OCI-LY7 (cell line): ENCODE data around the gene ADSS1. TPM values are rescaled to one million over a fixed set of nuclear protein-coding genes. Genes with fewer than 3 reads are reported as not detected.

Experiments used
- BruUV-seq: library from RNA; stranded (reverse); fragments of 400-500 nt; replicated peaks from 2 replicates; lab custom pipeline; 2021; lab: Mats Ljungman, UMichigan
- CTCF ChIA-PET: fragments of 300-600 bp; sonication (Branson Sonifier 250); formaldehyde crosslinking; loops from one replicate; lab custom pipeline; 2022; ENCODE audit warnings: antibody characterized with exemption; ENCODE audit not compliant: unreplicated experiment; lab: Charles Lee
- POLR2A ChIA-PET: fragments of 300-600 bp; sonication (Branson Sonifier 250); formaldehyde crosslinking; loops from one replicate; lab custom pipeline; 2022; ENCODE audit warnings: antibody characterized with exemption; lab: Charles Lee
- DNase-seq: peaks from one replicate; pipeline ENCODE4 v3.0.0-alpha.2; 2015; ENCODE audit warnings: low spot score
- H2AFZ ChIP-seq: fragments of 200-600 bp; sonication (generic), shearing (Covaris generic); 2 replicates; pipeline ENCODE4 v1.6.1; 2014; ENCODE audit warnings: mild to moderate bottlenecking, antibody characterized with exemption, low read length, moderate library complexity
- H3K27ac ChIP-seq: fragments of 200-600 bp; sonication (generic); 2 replicates; pipeline ENCODE4 v1.5.1; 2014; ENCODE audit warnings: mixed run types, low read depth, mild to moderate bottlenecking, moderate library complexity, low read length, inconsistent platforms; ENCODE audit not compliant: poor library complexity, severe bottlenecking
- H3K36me3 ChIP-seq: fragments of 200-600 bp; sonication (generic); 2 replicates; pipeline ENCODE4 v1.6.1; 2014; ENCODE audit warnings: mild to moderate bottlenecking, antibody characterized with exemption, low read length, moderate library complexity, mixed read lengths; ENCODE audit not compliant: insufficient read depth
- H3K4me1 ChIP-seq: fragments of 200-600 bp; sonication (generic); 2 replicates; pipeline ENCODE4 v1.5.1; 2014; ENCODE audit warnings: mild to moderate bottlenecking, low read length; ENCODE audit not compliant: insufficient read depth, poor library complexity, severe bottlenecking
- H3K4me2 ChIP-seq: fragments of 200-600 bp; sonication (generic); 2 replicates; pipeline ENCODE4 v1.6.1; 2014; ENCODE audit warnings: mild to moderate bottlenecking, low read length
- H3K4me3 ChIP-seq: fragments of 200-600 bp; sonication (generic); 2 replicates; pipeline ENCODE4 v1.5.1; 2014; ENCODE audit warnings: mild to moderate bottlenecking, low read depth, low read length; ENCODE audit not compliant: poor library complexity, severe bottlenecking
- H3K79me2 ChIP-seq: fragments of 200-600 bp; sonication (generic); 2 replicates; pipeline ENCODE4 v1.6.1; 2016; ENCODE audit warnings: low read depth, mild to moderate bottlenecking, low read length, moderate library complexity, mixed read lengths; ENCODE audit not compliant: insufficient read depth
- H3K9me2 ChIP-seq: fragments of 200-600 bp; sonication (generic); 2 replicates; pipeline ENCODE4 v1.6.1; 2016; ENCODE audit warnings: mild to moderate bottlenecking, low read length, mixed read lengths; ENCODE audit not compliant: insufficient read depth
- H3K9me3 ChIP-seq: fragments of 200-600 bp; sonication (generic); 2 replicates; pipeline ENCODE4 v1.6.1; 2014; ENCODE audit warnings: mild to moderate bottlenecking, mixed run types, low read length, mixed read lengths
- H4K20me1 ChIP-seq: fragments of 200-600 bp; sonication (generic); 2 replicates; pipeline ENCODE4 v1.6.1; 2014; ENCODE audit warnings: mild to moderate bottlenecking, antibody characterized with exemption, low read length, moderate library complexity, mixed read lengths; ENCODE audit not compliant: insufficient read depth
- EZH2phosphoT487 ChIP-seq: fragments of 200-600 bp; sonication (generic); IDR thresholded peaks from 2 replicates; pipeline ENCODE4 v1.6.1; 2018; ENCODE audit warnings: low read depth, borderline replicate concordance, mild to moderate bottlenecking, mixed run types, antibody characterized with exemption, low read length, moderate library complexity, mixed read lengths
- intact Hi-C: fragments of 100-400 bp; cut with micrococcal nuclease; formaldehyde crosslinking; loops from one replicate; pipeline ENCODE4 v1.10.0; 2022; ENCODE audit not compliant: unreplicated experiment
- total RNA-seq, 2 experiments: library from RNA; depleted of rRNA in 1 of 2; stranded (reverse); fragments of >200 nt in 1 of 2; shearing (Covaris generic) in 1 of 2; gene quantifications; 2 replicates each; pipeline ENCODE4 v1.2.3, GENCODE V29; 2014 to 2022
- TF ChIP-seq, protein P1 (sequence below): fragments of 200-600 bp; sonication (generic); conservative IDR thresholded peaks from 2 replicates; pipeline ENCODE4 v1.5.1; 2014; ENCODE audit warnings: mild to moderate bottlenecking, antibody characterized with exemption, low read length, moderate library complexity, mixed read lengths

Gene ADSS1
- total RNA-seq, 2 experiments from 2014 or later = 2.8 TPM; not detected in 1

DNA sequence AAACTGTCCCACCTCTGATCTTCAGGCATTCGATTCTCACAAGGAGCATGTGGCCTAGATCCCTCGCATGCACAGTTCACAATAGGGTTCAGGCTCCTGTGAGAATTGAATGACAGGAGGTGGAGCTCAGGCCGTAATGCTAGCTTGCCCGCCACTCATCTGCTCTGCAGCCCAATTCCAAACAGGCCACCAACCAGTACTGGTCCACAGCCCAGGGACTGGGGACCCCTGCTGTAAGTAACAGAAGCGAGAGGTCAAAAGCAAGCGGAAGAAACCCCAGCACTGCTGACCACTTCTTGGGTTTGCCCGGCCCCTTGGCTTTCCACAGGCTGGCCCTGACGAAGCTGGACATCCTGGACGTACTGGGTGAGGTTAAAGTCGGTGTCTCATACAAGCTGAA lies 20.5 kb downstream of the ADSS1 start:
- BruUV-seq = no TSS peak
- TF ChIP-seq, protein P1, sequence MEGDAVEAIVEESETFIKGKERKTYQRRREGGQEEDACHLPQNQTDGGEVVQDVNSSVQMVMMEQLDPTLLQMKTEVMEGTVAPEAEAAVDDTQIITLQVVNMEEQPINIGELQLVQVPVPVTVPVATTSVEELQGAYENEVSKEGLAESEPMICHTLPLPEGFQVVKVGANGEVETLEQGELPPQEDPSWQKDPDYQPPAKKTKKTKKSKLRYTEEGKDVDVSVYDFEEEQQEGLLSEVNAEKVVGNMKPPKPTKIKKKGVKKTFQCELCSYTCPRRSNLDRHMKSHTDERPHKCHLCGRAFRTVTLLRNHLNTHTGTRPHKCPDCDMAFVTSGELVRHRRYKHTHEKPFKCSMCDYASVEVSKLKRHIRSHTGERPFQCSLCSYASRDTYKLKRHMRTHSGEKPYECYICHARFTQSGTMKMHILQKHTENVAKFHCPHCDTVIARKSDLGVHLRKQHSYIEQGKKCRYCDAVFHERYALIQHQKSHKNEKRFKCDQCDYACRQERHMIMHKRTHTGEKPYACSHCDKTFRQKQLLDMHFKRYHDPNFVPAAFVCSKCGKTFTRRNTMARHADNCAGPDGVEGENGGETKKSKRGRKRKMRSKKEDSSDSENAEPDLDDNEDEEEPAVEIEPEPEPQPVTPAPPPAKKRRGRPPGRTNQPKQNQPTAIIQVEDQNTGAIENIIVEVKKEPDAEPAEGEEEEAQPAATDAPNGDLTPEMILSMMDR = no peak
- TF ChIP-seq EZH2phosphoT487 = no peak
- ChIA-PET POLR2A (no interaction called here), CTCF (no interaction called here)
- H3K4me2 ChIP-seq = no peak overlapping the region
- H3K27ac ChIP-seq = no peak overlapping the region
- H3K9me2 ChIP-seq = no peaks in the 10 kb centered on the region
- no peaks in the 10 kb centered on the region for H3K79me2 ChIP-seq
- peaks cover 7% of the 10 kb centered on the region for H3K4me1 ChIP-seq
- intact Hi-C loops = no loop called here
- no peak overlapping the region for H3K4me3 ChIP-seq
- H3K9me3 ChIP-seq = no peaks in the 10 kb centered on the region
- H4K20me1 ChIP-seq = no peaks in the 10 kb centered on the region
- H3K36me3 ChIP-seq = no peaks in the 10 kb centered on the region
- H2AFZ ChIP-seq = no peak overlapping the region
- DNase-seq = no peak

DNA sequence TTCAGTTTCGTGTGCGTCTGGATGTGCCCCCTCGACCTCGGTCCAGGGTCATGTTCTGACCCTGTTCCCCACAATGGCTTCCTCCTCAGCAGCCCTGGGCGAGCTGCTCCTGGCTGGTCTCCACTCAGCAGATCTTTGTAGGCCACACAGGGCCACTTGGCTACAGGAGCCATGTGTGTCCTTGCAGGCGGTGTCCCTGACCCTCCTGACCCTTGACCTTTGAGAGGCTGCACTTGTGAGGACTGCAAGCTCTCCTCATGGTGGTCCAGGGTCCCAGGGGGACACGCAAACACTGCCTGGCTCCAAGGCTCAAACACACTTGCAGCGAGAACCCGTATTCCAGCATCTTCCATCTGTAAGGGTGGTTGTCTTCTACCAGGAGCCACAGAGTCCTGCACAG lies 21.4 kb downstream of the ADSS1 start:
- POLR2A ChIA-PET = no interaction called here
- no peaks in the 10 kb centered on the region for H3K36me3 ChIP-seq
- intact Hi-C loops = no loop called here

DNA sequence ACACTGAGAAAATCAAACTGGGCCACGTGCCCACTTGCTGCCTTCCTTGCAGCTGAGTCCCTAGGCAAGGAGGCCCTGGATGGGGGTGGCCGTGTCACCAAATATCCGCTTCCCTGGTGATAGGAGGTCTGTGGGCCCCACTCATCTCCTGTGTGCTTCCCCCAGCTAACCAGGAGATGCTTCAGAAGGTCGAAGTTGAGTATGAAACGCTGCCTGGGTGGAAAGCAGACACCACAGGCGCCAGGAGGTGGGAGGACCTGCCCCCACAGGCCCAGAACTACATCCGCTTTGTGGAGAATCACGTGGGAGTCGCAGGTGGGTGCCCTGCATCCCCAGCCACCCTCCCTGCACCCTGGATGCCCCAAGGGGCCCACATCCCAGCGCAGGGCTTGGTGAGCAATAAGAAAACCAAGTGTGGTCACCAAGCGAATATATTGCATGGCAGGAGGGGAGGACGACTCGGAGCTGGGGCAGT lies 22.1 kb downstream of the ADSS1 start:
- BruUV-seq = no TSS peak
- Histone ChIP-seq H3K27ac (no peak overlapping the region), H3K79me2 (no peaks in the 10 kb centered on the region), H3K4me1 (peaks cover 10% of the 10 kb centered on the region), H3K4me3 (no peak overlapping the region), H3K4me2 (no peak overlapping the region), H4K20me1 (no peaks in the 10 kb centered on the region), H3K36me3 (no peaks in the 10 kb centered on the region), H3K9me2 (no peaks in the 10 kb centered on the region), H2AFZ (no peak overlapping the region), H3K9me3 (0 out of 2 replicates have a peak, but pooled peaks cover 10% of the 10 kb centered on the region)
- CTCF ChIA-PET = no interaction called here
- no peak for DNase-seq
- TF ChIP-seq EZH2phosphoT487 = no peak
- TF ChIP-seq, protein P1 = no peak
- POLR2A ChIA-PET = no interaction called here
- intact Hi-C loops = no loop called here

More for the DNA sequence above, 21.4 kb downstream of the ADSS1 start:
- CTCF ChIA-PET = no interaction called here
- no peak overlapping the region for H3K4me3 ChIP-seq
- no peak overlapping the region for H3K27ac ChIP-seq
- no peaks in the 10 kb centered on the region for H3K79me2 ChIP-seq
- H3K9me3 ChIP-seq = 0 out of 2 replicates have a peak, but pooled peaks cover 8% of the 10 kb centered on the region
- DNase-seq = no peak
- BruUV-seq = no TSS peak
- H3K4me1 ChIP-seq = peaks cover 10% of the 10 kb centered on the region
- H3K4me2 ChIP-seq = no peak overlapping the region
- no peaks in the 10 kb centered on the region for H3K9me2 ChIP-seq
- H2AFZ ChIP-seq = no peak overlapping the region
- TF ChIP-seq EZH2phosphoT487 = no peak
- TF ChIP-seq, protein P1 = no peak
- H4K20me1 ChIP-seq = no peaks in the 10 kb centered on the region
